Measurements from ENCODE around the gene TYK2. TPM values are rescaled to one million over a fixed set of nuclear protein-coding genes. Genes with fewer than 3 reads are reported as not detected.

The TYK2 gene
- total and polyA plus RNA-seq, 9 of the 15 experiments (the other 6 are each of a cell fraction or from before 2014, with no cell fraction given) = 15.0 to 182 (median 85.9) TPM

GRCh38 chr19:10380313-10381102 lies at the start of gene TYK2 (continued):
- TF ChIP-seq ELK1 (CRISPR knock-in tag; IDR thresholded peaks at IDR 0.05) (no peak), FOXK1 (CRISPR knock-in tag; IDR thresholded peaks at IDR 0.05; ENCODE audit: borderline replicate concordance) (peak; percentile 38; the same call in 1 of the 2 replicates), KLF13 (tag; IDR thresholded peaks at IDR 0.05; ENCODE audit: borderline replicate concordance, low read depth) (no peak), KAT7 (CRISPR knock-in tag; IDR thresholded peaks at IDR 0.05; ENCODE audit: borderline replicate concordance) (0 out of 2 replicates have a peak, but pooled peaks have one; percentile 56), KLF6 (CRISPR knock-in tag; IDR thresholded peaks at IDR 0.05; ENCODE audit: borderline replicate concordance) (no peak), MAFG (tag; conservative IDR thresholded peaks at IDR 0.05) (no peak), FOSL1 (tag; conservative IDR thresholded peaks at IDR 0.05) (peak; percentile 34; the same call in 1 of the 2 replicates), RFX7 (CRISPR knock-in tag; IDR thresholded peaks at IDR 0.05) (peak; percentile 45; the same call in 1 of the 2 replicates), ZNF263 (CRISPR knock-in tag; IDR thresholded peaks at IDR 0.05; ENCODE audit: borderline replicate concordance) (peak; percentile 36; the same call in 1 of the 2 replicates), C11orf30 (IDR thresholded peaks at IDR 0.05; ENCODE audit: low read depth) (peak; percentile 94), CBX3 (IDR thresholded peaks at IDR 0.05; ENCODE audit: borderline replicate concordance in 1 of 2, low read length in 2 of 2) (no peak; a peak in 1 of 3 replicates), PHB (CRISPR knock-in tag; IDR thresholded peaks at IDR 0.05) (0 out of 2 replicates have a peak, but pooled peaks have one; percentile 12), ZFP36 (IDR thresholded peaks at IDR 0.05; ENCODE audit: low read depth, low read length, partially characterized antibody) (peak; percentile 3), TRIM25 (IDR thresholded peaks at IDR 0.05; ENCODE audit: borderline replicate concordance) (peak; percentile 89; the same call in 1 of the 2 replicates), PHF21A (IDR thresholded peaks at IDR 0.05; ENCODE audit: borderline replicate concordance, low read depth) (no peak)
- TF ChIP-seq, protein P1, sequence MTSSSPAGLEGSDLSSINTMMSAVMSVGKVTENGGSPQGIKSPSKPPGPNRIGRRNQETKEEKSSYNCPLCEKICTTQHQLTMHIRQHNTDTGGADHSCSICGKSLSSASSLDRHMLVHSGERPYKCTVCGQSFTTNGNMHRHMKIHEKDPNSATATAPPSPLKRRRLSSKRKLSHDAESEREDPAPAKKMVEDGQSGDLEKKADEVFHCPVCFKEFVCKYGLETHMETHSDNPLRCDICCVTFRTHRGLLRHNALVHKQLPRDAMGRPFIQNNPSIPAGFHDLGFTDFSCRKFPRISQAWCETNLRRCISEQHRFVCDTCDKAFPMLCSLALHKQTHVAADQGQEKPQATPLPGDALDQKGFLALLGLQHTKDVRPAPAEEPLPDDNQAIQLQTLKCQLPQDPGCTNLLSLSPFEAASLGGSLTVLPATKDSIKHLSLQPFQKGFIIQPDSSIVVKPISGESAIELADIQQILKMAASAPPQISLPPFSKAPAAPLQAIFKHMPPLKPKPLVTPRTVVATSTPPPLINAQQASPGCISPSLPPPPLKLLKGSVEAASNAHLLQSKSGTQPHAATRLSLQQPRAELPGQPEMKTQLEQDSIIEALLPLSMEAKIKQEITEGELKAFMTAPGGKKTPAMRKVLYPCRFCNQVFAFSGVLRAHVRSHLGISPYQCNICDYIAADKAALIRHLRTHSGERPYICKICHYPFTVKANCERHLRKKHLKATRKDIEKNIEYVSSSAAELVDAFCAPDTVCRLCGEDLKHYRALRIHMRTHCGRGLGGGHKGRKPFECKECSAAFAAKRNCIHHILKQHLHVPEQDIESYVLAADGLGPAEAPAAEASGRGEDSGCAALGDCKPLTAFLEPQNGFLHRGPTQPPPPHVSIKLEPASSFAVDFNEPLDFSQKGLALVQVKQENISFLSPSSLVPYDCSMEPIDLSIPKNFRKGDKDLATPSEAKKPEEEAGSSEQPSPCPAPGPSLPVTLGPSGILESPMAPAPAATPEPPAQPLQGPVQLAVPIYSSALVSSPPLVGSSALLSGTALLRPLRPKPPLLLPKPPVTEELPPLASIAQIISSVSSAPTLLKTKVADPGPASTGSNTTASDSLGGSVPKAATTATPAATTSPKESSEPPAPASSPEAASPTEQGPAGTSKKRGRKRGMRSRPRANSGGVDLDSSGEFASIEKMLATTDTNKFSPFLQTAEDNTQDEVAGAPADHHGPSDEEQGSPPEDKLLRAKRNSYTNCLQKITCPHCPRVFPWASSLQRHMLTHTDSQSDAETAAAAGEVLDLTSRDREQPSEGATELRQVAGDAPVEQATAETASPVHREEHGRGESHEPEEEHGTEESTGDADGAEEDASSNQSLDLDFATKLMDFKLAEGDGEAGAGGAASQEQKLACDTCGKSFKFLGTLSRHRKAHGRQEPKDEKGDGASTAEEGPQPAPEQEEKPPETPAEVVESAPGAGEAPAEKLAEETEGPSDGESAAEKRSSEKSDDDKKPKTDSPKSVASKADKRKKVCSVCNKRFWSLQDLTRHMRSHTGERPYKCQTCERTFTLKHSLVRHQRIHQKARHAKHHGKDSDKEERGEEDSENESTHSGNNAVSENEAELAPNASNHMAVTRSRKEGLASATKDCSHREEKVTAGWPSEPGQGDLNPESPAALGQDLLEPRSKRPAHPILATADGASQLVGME (CRISPR knock-in tag; IDR thresholded peaks at IDR 0.05) = no peak

Data from K562 (cell line).